ENCODE data around the gene PDGFRB.

Gene PDGFRB

GRCh38 chr5:150075806-150076205, 79.8 kb downstream of the PDGFRB start:
- TF ChIP-seq CTCF (IDR thresholded peaks at IDR 0.05): no peak
- Histone ChIP-seq H3K9ac (no peak overlapping the region), H3K4me2 (ENCODE audit: low read length) (no peak overlapping the region), H3K79me2 (no peaks in the 10 kb centered on the region), H3K27ac (no peak overlapping the region), H3K4me3 (ENCODE audit: low read depth, low read length) (no peak overlapping the region), H3K36me3 (ENCODE audit: control insufficient read depth, insufficient read depth, low read length) (no peaks in the 10 kb centered on the region), H3K9me3 (ENCODE audit: control insufficient read depth, low read length) (no peaks in the 10 kb centered on the region), H3K27me3 (ENCODE audit: control insufficient read depth, insufficient read depth, low read length) (no peaks in the 10 kb centered on the region), H2AFZ (no peak overlapping the region), H3K4me1 (no peaks in the 10 kb centered on the region)

- no peaks in the 10 kb centered on the region for H3K79me2 ChIP-seq
Measured at GRCh38 chr5:150075233-150075632, 80.4 kb downstream of the PDGFRB start.

GRCh38 chr5:150073677-150074076, 82.0 kb downstream of the PDGFRB start:
- Histone ChIP-seq H3K9ac (no peak overlapping the region), H3K9me3 (ENCODE audit: control insufficient read depth, low read length) (no peaks in the 10 kb centered on the region), H2AFZ (no peak overlapping the region), H3K36me3 (ENCODE audit: control insufficient read depth, insufficient read depth, low read length) (no peaks in the 10 kb centered on the region), H3K4me1 (peaks cover under 1% of the 10 kb centered on the region), H3K27ac (no peak overlapping the region), H3K4me3 (ENCODE audit: low read depth, low read length) (no peak overlapping the region), H3K79me2 (no peaks in the 10 kb centered on the region), H3K27me3 (ENCODE audit: control insufficient read depth, insufficient read depth, low read length) (no peaks in the 10 kb centered on the region), H3K4me2 (ENCODE audit: low read length) (no peak overlapping the region)
- no peak for TF ChIP-seq CTCF (IDR thresholded peaks at IDR 0.05)

More at GRCh38 chr5:150075233-150075632, 80.4 kb downstream of the PDGFRB start:
- no peaks in the 10 kb centered on the region for H3K36me3 ChIP-seq (ENCODE audit: control insufficient read depth, insufficient read depth, low read length)
- H2AFZ ChIP-seq: no peak overlapping the region
- no peak overlapping the region for H3K27ac ChIP-seq
- H3K4me2 ChIP-seq (ENCODE audit: low read length): no peak overlapping the region
- no peak overlapping the region for H3K9ac ChIP-seq
- H3K4me1 ChIP-seq: no peaks in the 10 kb centered on the region
- no peak for TF ChIP-seq CTCF (IDR thresholded peaks at IDR 0.05)
- H3K27me3 ChIP-seq (ENCODE audit: control insufficient read depth, insufficient read depth, low read length): no peaks in the 10 kb centered on the region
- H3K4me3 ChIP-seq (ENCODE audit: low read depth, low read length): no peak overlapping the region
- no peaks in the 10 kb centered on the region for H3K9me3 ChIP-seq (ENCODE audit: control insufficient read depth, low read length)

GRCh38 chr5:150073086-150073625, 82.5 kb downstream of the PDGFRB start:
- no peak overlapping the region for H3K27ac ChIP-seq
- TF ChIP-seq CTCF (IDR thresholded peaks at IDR 0.05): no peak
- no peaks in the 10 kb centered on the region for H3K27me3 ChIP-seq (ENCODE audit: control insufficient read depth, insufficient read depth, low read length)
- peaks cover 5% of the 10 kb centered on the region for H3K4me1 ChIP-seq
- H3K4me2 ChIP-seq (ENCODE audit: low read length): no peak overlapping the region
- H3K4me3 ChIP-seq (ENCODE audit: low read depth, low read length): no peak overlapping the region
- no peaks in the 10 kb centered on the region for H3K36me3 ChIP-seq (ENCODE audit: control insufficient read depth, insufficient read depth, low read length)
- H3K9ac ChIP-seq: no peak overlapping the region
- no peaks in the 10 kb centered on the region for H3K9me3 ChIP-seq (ENCODE audit: control insufficient read depth, low read length)
- H3K79me2 ChIP-seq: no peaks in the 10 kb centered on the region
- no peak overlapping the region for H2AFZ ChIP-seq

- Histone ChIP-seq H3K4me3 (ENCODE audit: low read depth, low read length) (no peak overlapping the region), H3K4me1 (peaks cover 5% of the 10 kb centered on the region), H3K79me2 (no peaks in the 10 kb centered on the region), H3K27ac (no peak overlapping the region), H3K36me3 (ENCODE audit: control insufficient read depth, insufficient read depth, low read length) (no peaks in the 10 kb centered on the region), H3K9ac (no peak overlapping the region), H3K27me3 (ENCODE audit: control insufficient read depth, insufficient read depth, low read length) (no peaks in the 10 kb centered on the region), H2AFZ (no peak overlapping the region), H3K4me2 (ENCODE audit: low read length) (no peak overlapping the region), H3K9me3 (ENCODE audit: control insufficient read depth, low read length) (no peaks in the 10 kb centered on the region)
- no peak for TF ChIP-seq CTCF (IDR thresholded peaks at IDR 0.05)
Measured at GRCh38 chr5:150070821-150071220, 84.8 kb downstream of the PDGFRB start.

Data from parathyroid adenoma (tissue), 2 donors.